AG09309 (cell line): ENCODE measurements around the gene MATN4.

Source experiments
- DNase-seq: peaks from one replicate; pipeline ENCODE4 v3.0.0-alpha.2; 2010; ENCODE audit warnings: low read depth
- H3K4me3 ChIP-seq: 2 replicates; pipeline ENCODE4 v1.5.1; 2011; ENCODE audit warnings: mild to moderate bottlenecking, low read depth, low read length, moderate library complexity; ENCODE audit not compliant: control insufficient read depth
- CTCF ChIP-seq: IDR thresholded peaks from 2 replicates; pipeline ENCODE4 v1.5.1; 2011; ENCODE audit warnings: mild to moderate bottlenecking, low read depth, low read length, inconsistent platforms; ENCODE audit not compliant: insufficient read depth, control insufficient read depth; ENCODE audit errors: missing control alignments

Gene MATN4

GRCh38 chr20:45313943-45314342, 5.8 kb upstream of the MATN4 start:
- no peak overlapping the region for H3K4me3 ChIP-seq
- no peak for TF ChIP-seq CTCF
- no peak for DNase-seq

GRCh38 chr20:45313065-45313695, 5.1 kb upstream of the MATN4 start:
- H3K4me3 ChIP-seq, result no peak overlapping the region
- no peak for DNase-seq
- TF ChIP-seq CTCF, result no peak

GRCh38 chr20:45312241-45312640, 4.1 kb upstream of the MATN4 start:
- H3K4me3 ChIP-seq, result no peak overlapping the region
- TF ChIP-seq CTCF, result no peak
- DNase-seq, result no peak

GRCh38 chr20:45311589-45312211, 3.6 kb upstream of the MATN4 start:
- H3K4me3 ChIP-seq, result no peak overlapping the region
- TF ChIP-seq CTCF, result peak; percentile 93
- no peak for DNase-seq

GRCh38 chr20:45309075-45309474, 976 bp upstream of the MATN4 start:
- no peak overlapping the region for H3K4me3 ChIP-seq
- no peak for DNase-seq
- TF ChIP-seq CTCF, result no peak

- no peak for TF ChIP-seq CTCF
- H3K4me3 ChIP-seq, result no peak overlapping the region
- DNase-seq, result no peak
Measured at GRCh38 chr20:45307076-45307640, 941 bp downstream of the MATN4 start.
